Osteocyte (in vitro differentiated cells): ENCODE results near the gene VMP1. TPM values are rescaled to one million over a fixed set of nuclear protein-coding genes. Genes with fewer than 3 reads are reported as not detected.

Experiments
- DNase-seq: peaks from one replicate; pipeline ENCODE4 v3.0.0; 2021; ENCODE audit warnings: mixed read lengths; ENCODE audit not compliant: unreplicated experiment; ENCODE audit errors: extremely low spot score
- H3K27ac Mint-ChIP-seq: one replicate; pipeline ENCODE4 v1.8.0; 2021; ENCODE audit warnings: mild to moderate bottlenecking, mixed read lengths; ENCODE audit not compliant: unreplicated experiment
- H3K27me3 Mint-ChIP-seq: one replicate; pipeline ENCODE4 v1.8.0; 2021; ENCODE audit warnings: mixed read lengths; ENCODE audit not compliant: unreplicated experiment
- H3K36me3 Mint-ChIP-seq: one replicate; pipeline ENCODE4 v1.8.0; 2021; ENCODE audit warnings: mixed read lengths; ENCODE audit not compliant: unreplicated experiment
- H3K4me1 Mint-ChIP-seq: one replicate; pipeline ENCODE4 v1.8.0; 2021; ENCODE audit warnings: mixed read lengths; ENCODE audit not compliant: unreplicated experiment
- H3K4me3 Mint-ChIP-seq: one replicate; pipeline ENCODE4 v1.8.0; 2021; ENCODE audit warnings: mild to moderate bottlenecking, moderate library complexity, mixed read lengths; ENCODE audit not compliant: unreplicated experiment
- H3K9me3 Mint-ChIP-seq: one replicate; pipeline ENCODE4 v1.8.0; 2021; ENCODE audit warnings: mixed read lengths; ENCODE audit not compliant: unreplicated experiment
- total RNA-seq: library from RNA; stranded (reverse); gene quantifications from 2 replicates; pipeline ENCODE4 v1.2.1, GENCODE V29; 2021
- TF ChIP-seq, protein P1 (sequence below): fragments of 200-600 bp; sonication (generic); IDR thresholded peaks from 2 replicates; pipeline ENCODE4 v1.5.0; 2021; ENCODE audit warnings: antibody characterized with exemption, mild to moderate bottlenecking, moderate library complexity

The VMP1 gene
- total RNA-seq, 1 donor from 2014 or later: 468 TPM

DNA sequence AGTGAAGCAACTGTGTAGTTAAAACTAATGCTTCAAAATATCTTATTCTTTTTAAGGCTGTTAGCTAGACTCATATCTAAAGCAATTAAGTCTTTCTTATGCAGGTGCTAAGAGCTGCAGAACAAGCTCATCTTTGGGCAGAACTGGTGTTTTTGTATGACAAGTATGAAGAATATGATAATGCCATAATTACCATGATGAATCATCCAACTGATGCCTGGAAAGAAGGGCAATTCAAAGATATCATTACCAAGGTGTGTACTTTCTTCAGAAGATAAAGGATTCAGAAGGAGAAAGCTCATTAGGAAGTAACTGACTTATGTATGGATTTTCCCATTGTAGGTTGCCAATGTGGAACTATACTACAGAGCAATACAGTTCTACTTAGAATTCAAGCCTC, 24.2 kb upstream of the VMP1 start:
- no peaks in the 10 kb centered on the region for H3K9me3 Mint-ChIP-seq
- TF ChIP-seq, protein P1, sequence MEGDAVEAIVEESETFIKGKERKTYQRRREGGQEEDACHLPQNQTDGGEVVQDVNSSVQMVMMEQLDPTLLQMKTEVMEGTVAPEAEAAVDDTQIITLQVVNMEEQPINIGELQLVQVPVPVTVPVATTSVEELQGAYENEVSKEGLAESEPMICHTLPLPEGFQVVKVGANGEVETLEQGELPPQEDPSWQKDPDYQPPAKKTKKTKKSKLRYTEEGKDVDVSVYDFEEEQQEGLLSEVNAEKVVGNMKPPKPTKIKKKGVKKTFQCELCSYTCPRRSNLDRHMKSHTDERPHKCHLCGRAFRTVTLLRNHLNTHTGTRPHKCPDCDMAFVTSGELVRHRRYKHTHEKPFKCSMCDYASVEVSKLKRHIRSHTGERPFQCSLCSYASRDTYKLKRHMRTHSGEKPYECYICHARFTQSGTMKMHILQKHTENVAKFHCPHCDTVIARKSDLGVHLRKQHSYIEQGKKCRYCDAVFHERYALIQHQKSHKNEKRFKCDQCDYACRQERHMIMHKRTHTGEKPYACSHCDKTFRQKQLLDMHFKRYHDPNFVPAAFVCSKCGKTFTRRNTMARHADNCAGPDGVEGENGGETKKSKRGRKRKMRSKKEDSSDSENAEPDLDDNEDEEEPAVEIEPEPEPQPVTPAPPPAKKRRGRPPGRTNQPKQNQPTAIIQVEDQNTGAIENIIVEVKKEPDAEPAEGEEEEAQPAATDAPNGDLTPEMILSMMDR: no peak
- no peak for DNase-seq
- H3K36me3 Mint-ChIP-seq: peaks cover 56% of the 10 kb centered on the region
- no peaks in the 10 kb centered on the region for H3K4me1 Mint-ChIP-seq
- no peaks in the 10 kb centered on the region for H3K27me3 Mint-ChIP-seq
- H3K4me3 Mint-ChIP-seq: no peak overlapping the region
- H3K27ac Mint-ChIP-seq: no peak overlapping the region

DNA sequence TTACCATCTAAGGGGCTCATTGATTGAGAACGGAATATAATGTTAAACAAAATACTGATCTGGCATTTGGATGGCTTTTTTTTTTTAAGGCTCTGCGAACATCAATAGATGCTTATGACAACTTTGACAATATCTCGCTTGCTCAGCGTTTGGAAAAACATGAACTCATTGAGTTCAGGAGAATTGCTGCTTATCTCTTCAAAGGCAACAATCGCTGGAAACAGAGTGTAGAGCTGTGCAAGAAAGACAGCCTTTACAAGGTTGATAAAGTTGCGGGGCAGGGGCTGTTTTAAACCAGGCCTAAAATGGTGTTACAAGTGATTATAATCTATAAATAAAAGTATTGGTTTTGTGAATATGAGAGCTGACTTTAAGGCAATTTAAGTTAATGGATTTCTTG, 22.5 kb upstream of the VMP1 start:
- Mint-ChIP-seq H3K9me3 (no peaks in the 10 kb centered on the region), H3K4me1 (no peaks in the 10 kb centered on the region), H3K36me3 (peaks cover 58% of the 10 kb centered on the region), H3K27ac (no peak overlapping the region), H3K4me3 (no peak overlapping the region), H3K27me3 (no peaks in the 10 kb centered on the region)
- DNase-seq: no peak
- TF ChIP-seq, protein P1: no peak

DNA sequence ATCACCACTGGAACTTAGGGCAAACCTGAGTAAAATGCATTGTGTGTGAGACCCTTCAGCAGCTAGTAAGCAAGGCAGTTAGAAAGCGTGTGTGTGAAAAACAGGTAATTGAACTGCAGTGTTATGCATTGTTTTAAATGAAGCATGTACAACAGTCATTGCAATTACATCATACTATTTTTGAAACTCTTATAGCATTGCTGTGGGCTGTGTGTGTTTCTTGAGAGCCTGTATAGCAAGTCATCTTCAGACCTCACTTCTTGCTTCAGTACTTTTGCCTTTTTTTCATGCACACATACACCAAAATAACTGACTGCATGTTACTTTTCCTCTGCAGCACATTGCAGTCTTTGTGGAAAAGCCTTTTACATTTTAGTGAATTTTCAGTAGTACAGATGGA, 19.4 kb upstream of the VMP1 start:
- Mint-ChIP-seq H3K4me3 (no peak overlapping the region), H3K4me1 (no peaks in the 10 kb centered on the region), H3K36me3 (peaks cover 50% of the 10 kb centered on the region), H3K27me3 (no peaks in the 10 kb centered on the region), H3K9me3 (no peaks in the 10 kb centered on the region), H3K27ac (no peak overlapping the region)
- TF ChIP-seq, protein P1: no peak
- no peak for DNase-seq

DNA sequence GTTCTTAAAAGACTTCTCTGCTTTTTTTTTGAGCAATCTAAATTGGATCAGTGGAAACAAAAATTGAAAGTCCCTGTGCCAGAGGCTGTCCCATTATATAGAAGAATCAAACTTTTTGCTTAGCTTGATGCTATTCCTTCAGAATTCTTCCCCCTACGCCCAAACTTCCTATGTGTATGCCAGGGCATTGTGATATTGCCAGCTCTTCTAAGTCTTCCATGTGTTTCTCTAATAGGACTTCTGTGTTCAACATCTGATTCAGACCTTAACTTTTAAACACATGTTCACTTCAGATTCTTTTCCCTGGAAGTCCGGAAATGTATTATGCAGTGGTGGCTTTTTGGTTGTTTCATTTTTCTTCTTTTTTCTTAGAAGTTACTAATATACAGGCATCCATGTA, 19.0 kb upstream of the VMP1 start:
- no peak for DNase-seq
- no peak overlapping the region for H3K4me3 Mint-ChIP-seq
- TF ChIP-seq, protein P1: no peak
- no peaks in the 10 kb centered on the region for H3K9me3 Mint-ChIP-seq
- H3K27ac Mint-ChIP-seq: no peak overlapping the region
- peaks cover 47% of the 10 kb centered on the region for H3K36me3 Mint-ChIP-seq
- no peaks in the 10 kb centered on the region for H3K4me1 Mint-ChIP-seq
- no peaks in the 10 kb centered on the region for H3K27me3 Mint-ChIP-seq

DNA sequence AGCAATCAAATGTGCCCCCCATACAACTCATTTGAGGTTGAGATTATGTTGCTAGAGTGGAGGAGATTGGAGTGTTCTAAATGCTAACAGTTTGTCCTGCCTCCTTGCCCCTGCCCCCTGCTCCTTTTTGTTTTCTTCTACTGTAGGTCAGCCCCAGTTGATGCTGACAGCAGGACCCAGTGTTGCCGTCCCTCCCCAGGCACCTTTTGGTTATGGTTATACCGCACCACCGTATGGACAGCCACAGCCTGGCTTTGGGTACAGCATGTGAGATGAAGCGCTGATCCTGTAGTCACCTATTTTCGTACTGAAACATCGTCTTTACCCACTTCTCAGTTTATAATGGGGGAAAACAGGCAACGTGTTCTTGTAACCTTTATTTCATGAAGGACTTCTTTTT, 13.9 kb upstream of the VMP1 start:
- Mint-ChIP-seq H3K27me3 (no peaks in the 10 kb centered on the region), H3K36me3 (peaks cover 59% of the 10 kb centered on the region), H3K9me3 (no peaks in the 10 kb centered on the region), H3K27ac (no peak overlapping the region), H3K4me1 (peaks cover 2% of the 10 kb centered on the region), H3K4me3 (no peak overlapping the region)
- TF ChIP-seq, protein P1: no peak
- DNase-seq: no peak
